Left renal pelvis (tissue), 4 donors: Measurements from ENCODE around the gene PRR33. TPM values are rescaled to one million over a fixed set of nuclear protein-coding genes. Genes with fewer than 3 reads are reported as not detected.

Experiments used
- DNase-seq, 4 donors: peaks; one replicate each; pipeline ENCODE4 v3.0.0-alpha.2; 2013; ENCODE audit warnings: low read depth in 4 of 4, low spot score in 3 of 4
- polyA plus RNA-seq, 4 donors: library from polyadenylated mRNA; unstranded; fragments of 120-200 nt; gene quantifications; one replicate each; pipeline ENCODE4 v1.2.1, GENCODE V29; 2013; ENCODE audit not compliant: insufficient read length in 4 of 4

The PRR33 gene
- polyA plus RNA-seq, 4 donors = 0.04 to 0.26 (median 0.17) TPM

DNA sequence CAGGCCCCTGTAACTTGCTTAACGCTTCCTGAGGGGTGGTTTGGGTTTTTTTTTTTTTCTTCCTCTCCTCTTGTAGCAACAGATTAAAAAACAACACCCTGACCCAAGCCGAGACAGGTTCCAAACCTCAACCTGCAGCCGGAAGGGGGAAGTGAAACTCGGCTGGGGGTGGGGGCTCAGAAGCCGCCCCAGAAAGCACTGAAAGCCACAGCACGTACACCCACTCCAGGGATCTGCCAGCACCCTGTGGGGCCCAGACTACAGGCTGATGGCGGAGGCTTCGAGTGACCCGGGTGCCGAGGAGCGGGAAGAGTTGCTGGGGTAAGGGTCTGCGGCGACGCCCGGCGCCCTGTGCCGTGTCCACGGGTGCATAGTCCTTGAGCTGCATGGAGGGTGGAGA lies 38.8 kb downstream of the PRR33 start, which contains the start of gene LSP1:
TSS of gene LSP1 (plus strand) at position 208 of the 400 bp plus-strand sequence. CDS start at position 269, 61 bp downstream.
- no peak for DNase-seq

GRCh38 chr11:1852271-1852876 lies 39.3 kb downstream of the PRR33 start:
- no peak for DNase-seq

DNA sequence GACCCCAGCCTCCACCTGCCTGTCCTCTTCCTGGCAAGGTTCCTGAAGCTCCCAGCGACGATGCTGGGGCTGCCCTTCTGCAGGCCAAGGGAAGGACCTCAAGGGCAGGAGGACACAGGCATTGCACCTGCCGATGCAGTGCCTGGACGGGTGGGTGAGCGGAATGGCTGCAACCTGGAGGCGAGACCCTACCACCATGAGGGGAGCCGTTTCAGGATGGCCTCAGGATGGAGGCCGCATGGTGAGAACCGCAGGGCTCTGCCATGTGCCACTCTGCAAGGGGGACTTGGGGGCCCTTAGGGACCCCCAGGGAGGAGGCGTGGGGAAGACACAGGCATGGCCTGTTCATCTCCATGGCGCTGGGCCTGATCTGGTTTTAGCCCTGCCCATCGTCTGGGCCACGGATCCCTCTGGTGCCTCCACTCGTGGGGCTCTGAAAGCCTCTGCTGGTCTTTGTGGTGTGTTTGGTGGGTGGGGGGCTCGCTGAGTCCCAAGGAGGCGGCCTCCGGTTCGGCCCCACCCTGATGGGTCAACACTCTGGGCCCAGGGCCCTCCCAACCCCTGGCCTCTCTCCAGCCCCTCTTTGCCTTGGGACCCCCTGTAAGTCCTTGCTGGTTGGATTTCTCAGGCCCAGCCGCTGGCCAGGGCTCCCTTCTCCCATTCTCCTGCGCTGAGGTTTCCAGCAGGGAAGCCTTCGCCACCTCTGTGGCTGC lies 40.1 kb downstream of the PRR33 start:
- no peak for DNase-seq

GRCh38 chr11:1848640-1849430 lies 42.9 kb downstream of the PRR33 start:
- no peak for DNase-seq

GRCh38 chr11:1847926-1848639 lies 43.6 kb downstream of the PRR33 start:
- no peak for DNase-seq

DNA sequence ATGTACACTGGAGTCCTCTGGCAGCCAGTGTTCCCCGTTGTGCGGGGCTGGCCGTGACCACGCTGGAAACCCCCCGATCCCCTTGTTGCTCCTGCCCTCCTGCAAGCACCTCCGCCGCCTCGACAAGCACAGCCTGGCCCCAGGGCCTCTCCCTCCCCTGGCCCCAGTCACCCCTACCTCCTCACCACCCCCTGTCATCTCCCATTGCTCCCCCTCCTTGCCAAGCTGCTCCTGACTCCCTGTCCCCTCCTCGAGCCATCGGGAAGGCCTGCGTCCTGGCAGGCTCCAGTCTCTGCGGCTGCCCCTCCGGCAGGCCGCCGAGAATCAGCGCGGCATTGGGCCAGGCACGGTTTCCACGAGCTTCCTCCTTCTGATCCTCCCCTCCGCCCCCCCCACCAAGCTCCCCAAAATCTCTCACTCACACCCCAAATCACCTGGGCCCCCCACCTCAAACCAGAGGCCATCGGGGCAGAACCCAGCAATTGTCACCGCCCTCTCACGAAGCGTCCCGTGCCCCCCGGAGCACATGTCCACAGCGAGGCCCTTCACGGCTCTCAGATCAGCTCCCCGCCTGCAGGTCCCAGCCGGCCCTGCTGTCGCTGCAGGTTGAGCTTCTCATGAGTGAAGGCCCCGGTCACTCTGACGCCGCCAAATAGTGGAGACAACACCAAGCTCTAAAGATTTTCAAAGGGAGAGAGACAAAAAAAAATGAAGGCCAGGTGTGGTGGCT lies 44.5 kb downstream of the PRR33 start:
- DNase-seq = no peak

DNA sequence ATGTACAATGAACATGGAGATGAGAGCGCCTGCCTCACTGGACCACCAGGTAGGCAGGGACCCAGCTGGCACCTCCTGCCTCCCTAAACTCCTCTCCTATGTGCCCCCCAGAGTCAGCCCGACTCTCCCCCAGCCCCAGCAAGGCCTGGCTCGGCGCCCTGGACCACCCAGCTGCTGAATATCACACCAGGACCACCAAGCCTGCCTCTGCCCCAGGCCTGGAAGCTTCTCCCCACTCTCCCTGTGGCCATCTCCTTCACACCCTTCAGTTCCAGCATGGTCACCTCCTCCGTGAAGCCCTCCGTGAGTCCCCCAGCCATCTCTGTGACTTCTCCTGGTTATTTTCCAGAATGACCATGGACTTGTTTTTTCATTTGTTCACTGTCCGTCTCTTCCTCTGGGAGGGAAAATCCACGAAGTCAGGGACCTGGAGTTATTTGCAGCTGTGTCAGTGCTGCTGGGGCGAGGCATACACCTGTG lies 45.2 kb downstream of the PRR33 start:
- no peak for DNase-seq

DNA sequence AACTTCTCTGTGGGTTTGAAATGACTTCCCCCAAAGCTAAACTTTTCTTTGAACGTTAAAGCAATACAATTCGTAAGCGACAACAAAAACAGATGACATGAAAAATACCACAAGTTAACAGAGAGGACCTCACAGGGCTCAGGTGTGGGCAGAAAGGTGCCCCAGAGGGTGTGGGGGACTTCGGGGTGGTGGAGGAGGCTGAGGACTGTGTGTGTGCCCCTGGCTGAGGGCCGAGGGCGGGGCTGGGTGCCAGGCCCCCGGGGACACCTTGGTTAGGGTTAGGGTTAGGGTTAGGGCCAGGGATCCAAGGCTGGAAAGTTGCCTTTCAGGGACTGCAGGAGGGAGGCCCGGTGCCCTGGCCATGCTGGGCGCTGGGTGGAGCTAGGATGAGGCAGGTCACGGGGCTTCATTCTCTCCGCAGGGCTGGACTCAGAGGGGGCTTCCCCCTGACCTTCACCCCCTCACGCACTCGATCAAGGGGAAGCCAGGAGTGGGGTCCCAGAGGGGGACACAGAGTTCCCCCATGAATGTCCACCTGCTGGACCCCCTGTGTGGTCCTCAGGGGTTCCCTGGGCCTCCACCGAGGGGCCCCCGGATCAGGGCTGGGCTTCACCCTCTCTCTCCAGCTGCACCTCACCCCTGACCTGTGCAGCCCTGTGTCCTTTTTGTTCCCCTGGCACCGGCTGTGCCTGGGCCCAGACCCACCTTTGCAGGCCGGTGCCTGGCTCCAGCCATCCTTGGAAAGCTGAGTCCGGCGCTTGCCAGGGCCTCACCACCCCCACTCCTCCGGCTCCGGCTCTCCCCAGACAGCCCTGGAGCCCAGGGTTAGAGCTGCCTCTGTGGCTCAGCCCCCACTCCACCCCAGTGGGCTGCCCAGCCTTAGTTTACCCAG lies 45.9 kb downstream of the PRR33 start:
- DNase-seq = no peak

DNA sequence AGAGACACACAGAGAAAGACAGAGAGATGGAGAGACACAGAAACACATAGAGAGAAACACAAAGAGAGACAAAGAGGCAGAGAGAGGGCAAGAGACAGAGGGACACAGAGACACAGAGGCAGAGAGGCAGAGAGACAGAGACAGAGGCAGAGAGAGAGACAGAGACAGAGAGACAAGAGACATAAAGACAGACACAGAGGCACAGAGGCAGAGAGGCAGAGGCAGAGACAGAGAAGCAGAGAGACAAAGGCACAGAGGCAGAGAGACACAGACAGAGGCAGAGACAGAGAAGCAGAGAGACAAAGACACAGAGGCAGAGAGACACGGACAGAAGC lies 46.6 kb downstream of the PRR33 start:
- DNase-seq = no peak

GRCh38 chr11:1844221-1845094 lies 47.2 kb downstream of the PRR33 start:
- DNase-seq = no peak

DNA sequence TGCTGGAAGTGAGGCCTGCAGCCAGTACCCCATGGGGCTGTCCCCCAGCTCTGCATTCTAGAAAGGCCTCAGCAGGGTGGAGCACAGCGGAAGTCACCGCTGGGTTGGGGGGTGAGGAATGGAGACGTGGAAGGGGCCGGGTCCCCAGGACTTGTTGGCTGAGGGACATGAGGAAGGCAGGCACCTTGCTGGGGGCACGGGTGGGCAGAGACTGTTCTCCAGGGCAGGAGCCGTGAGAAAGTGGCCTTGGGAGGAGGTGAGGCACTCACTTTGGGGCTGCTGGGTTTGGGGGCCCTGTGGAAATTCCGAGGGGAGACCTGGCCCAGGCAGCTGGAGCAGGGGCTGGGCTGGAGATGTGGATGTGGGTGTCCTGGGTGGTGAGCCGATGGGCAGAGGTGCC lies 47.9 kb downstream of the PRR33 start:
- DNase-seq = no peak

GRCh38 chr11:1843098-1843473 lies 48.6 kb downstream of the PRR33 start:
- DNase-seq = no peak

DNA sequence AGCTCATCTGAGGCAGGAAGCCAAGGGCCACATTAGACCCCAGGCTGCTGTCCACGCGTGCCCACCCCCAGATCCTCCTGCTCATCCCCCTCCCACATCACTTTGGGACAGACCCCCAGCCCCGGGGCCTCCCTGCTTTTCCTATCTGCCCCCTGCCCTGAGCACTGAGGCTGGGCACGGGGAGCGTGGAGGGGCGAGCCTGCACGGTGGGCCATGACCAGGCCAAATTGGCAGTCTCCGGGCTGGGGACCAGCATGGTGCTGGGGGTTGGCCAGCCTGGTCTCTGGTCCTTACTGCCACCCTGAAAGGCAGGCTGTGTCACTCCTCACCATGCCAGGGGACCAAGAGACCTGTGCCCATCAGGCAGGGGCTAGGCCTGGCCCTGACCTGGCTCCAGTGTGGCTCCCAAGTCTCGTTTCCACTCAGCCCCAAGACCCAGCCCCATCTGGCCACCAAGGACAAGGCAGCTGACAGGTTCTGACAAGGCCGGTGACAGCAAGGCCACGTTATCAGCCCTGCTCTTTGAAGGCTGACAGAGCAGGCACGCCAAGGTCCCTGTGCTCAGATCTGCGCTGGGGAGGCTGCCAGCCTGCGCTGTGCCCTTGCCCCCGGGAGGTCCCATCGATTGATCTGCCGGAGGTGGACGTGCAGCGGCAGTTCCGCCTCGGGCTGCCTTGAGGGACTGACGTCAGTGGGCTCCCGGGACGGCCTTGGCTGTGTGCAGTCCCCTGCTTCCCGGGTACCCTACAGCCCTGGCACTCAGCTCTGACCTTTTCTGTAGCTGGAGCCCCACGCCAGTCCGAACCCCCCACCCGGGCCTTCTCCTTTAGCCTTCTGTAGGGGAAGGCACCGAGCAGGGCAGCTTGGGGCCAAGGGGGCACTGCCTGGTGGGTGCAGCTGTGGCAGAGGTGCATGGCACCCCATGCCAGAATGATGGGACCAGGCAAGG lies 49.3 kb downstream of the PRR33 start:
- DNase-seq = no peak

- no peak for DNase-seq
Observed at GRCh38 chr11:1841511-1842148, 50.1 kb downstream of the PRR33 start.

DNA sequence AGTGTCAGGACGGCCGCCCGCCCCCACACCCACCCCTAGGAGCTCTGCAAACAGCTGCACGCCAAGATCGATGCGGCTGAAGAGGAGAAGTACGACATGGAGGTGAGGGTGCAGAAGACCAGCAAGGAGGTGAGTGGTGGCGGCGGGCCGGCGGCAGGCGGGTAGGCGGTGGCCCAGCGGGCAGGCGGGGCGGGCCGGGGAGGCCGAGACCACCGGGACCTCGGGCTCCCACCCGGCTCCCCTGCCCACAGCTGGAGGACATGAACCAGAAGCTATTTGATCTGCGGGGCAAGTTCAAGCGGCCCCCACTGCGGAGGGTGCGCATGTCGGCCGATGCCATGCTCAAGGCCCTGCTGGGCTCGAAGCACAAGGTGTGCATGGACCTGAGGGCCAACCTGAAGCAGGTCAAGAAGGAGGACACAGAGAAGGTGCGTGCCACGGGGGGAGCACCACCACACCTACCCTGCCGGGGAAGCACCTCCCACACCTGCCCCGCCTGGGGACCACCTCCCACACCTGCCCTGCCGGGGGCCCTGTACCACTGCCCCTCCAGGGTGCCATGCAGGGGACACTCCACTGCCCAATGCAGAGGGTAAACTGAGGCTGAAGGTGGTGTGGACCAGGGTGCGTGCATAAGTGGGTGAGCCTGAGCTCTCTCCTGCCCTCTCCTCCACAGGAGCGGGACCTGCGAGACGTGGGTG lies 50.8 kb downstream of the PRR33 start:
- no peak for DNase-seq
